GM19043 (cell line): ENCODE measurements around the gene UNC80.

Source experiments
- ATAC-seq: cut with Tn5 transposase; IDR thresholded peaks from one replicate; pipeline ENCODE4 v1.9.1; 2021; ENCODE audit warnings: low read depth; ENCODE audit not compliant: unreplicated experiment

Gene UNC80

GRCh38 chr2:209905691-209906090, 134.1 kb downstream of the UNC80 start:
- ATAC-seq = no peak

GRCh38 chr2:209907746-209908145, 136.1 kb downstream of the UNC80 start:
- ATAC-seq = no peak

- no peak for ATAC-seq
Measured at GRCh38 chr2:209908511-209908910, 136.9 kb downstream of the UNC80 start.

GRCh38 chr2:209911486-209911885, 139.9 kb downstream of the UNC80 start:
- no peak for ATAC-seq

- no peak for ATAC-seq
Measured at GRCh38 chr2:209913786-209914345, 142.2 kb downstream of the UNC80 start.

GRCh38 chr2:209917154-209917771, 145.6 kb downstream of the UNC80 start:
- no peak for ATAC-seq

- no peak for ATAC-seq
Measured at GRCh38 chr2:209918251-209918650, 146.6 kb downstream of the UNC80 start.

- no peak for ATAC-seq
Measured at GRCh38 chr2:209922116-209922515, 150.5 kb downstream of the UNC80 start.

- ATAC-seq = no peak
Measured at GRCh38 chr2:209929369-209929768, 157.7 kb downstream of the UNC80 start.

- ATAC-seq = no peak
Measured at GRCh38 chr2:209933499-209934483, 162.2 kb downstream of the UNC80 start.

- ATAC-seq = no peak
Measured at GRCh38 chr2:209936106-209936666, 164.6 kb downstream of the UNC80 start.

GRCh38 chr2:209937893-209938292, 166.3 kb downstream of the UNC80 start:
- ATAC-seq = no peak

GRCh38 chr2:209938906-209939305, 167.3 kb downstream of the UNC80 start:
- no peak for ATAC-seq

- ATAC-seq = no peak
Measured at GRCh38 chr2:209940936-209941335, 169.3 kb downstream of the UNC80 start.

GRCh38 chr2:209942426-209942825, 170.8 kb downstream of the UNC80 start:
- ATAC-seq = no peak

- no peak for ATAC-seq
Measured at GRCh38 chr2:209942936-209943605, 171.4 kb downstream of the UNC80 start.

GRCh38 chr2:209943776-209944175, 172.1 kb downstream of the UNC80 start:
- no peak for ATAC-seq

GRCh38 chr2:209946539-209946938, 174.9 kb downstream of the UNC80 start:
- ATAC-seq = no peak

- ATAC-seq = no peak
Measured at GRCh38 chr2:209956271-209956670, 184.6 kb downstream of the UNC80 start.

- ATAC-seq = no peak
Measured at GRCh38 chr2:209958016-209958415, 186.4 kb downstream of the UNC80 start.

- ATAC-seq = no peak
Measured at GRCh38 chr2:209960045-209960444, 188.4 kb downstream of the UNC80 start.
